Measurements from ENCODE around the gene BBX.

BBX gene

DNA sequence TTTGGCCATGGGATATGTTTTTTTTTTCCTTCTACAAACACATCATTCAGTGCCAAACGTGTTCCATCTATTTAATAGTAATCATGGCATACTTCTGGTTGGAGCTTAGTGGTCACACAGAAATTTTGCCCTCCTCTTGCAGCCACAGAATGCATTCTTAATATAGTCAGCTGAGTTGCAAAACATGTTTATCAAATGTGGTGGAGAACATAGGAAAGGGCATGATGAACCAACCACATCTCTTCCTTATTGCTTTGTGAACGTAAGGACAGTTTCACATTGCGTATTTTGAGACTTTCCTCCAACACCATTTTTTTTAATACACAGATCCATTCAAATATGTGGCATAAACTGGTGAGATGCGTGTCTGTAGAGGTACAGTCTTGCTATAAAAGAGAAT is 106.8 kb downstream of the BBX start:
- no peak for DNase-seq
- Histone ChIP-seq H3K27ac (ENCODE audit: low read length) (no peak overlapping the region), H3K4me3 (ENCODE audit: low read depth in 1 of 2, low read length in 2 of 2) (no peak overlapping the region), H3K4me2 (ENCODE audit: insufficient read depth, low read length) (no peak overlapping the region), H3K9ac (ENCODE audit: low read depth, low read length) (no peak overlapping the region), H4K20me1 (ENCODE audit: insufficient read depth, low read length) (0 out of 2 replicates have a peak, but pooled peaks cover 10% of the 10 kb centered on the region), H3K9me3 (ENCODE audit: insufficient read depth, low read length, severe bottlenecking) (no peaks in the 10 kb centered on the region), H3K79me2 (ENCODE audit: insufficient read depth, low read length) (peaks cover 21% of the 10 kb centered on the region; the same call in 1 of the 2 replicates), H3K4me1 (ENCODE audit: insufficient read depth, low read length) (peaks cover 9% of the 10 kb centered on the region), H2AFZ (ENCODE audit: low read depth, low read length) (no peak overlapping the region), H3K36me3 (ENCODE audit: insufficient read depth, low read length) (no peaks in the 10 kb centered on the region), H3K27me3 (ENCODE audit: insufficient read depth, low read length, poor library complexity) (no peaks in the 10 kb centered on the region)
- TF ChIP-seq, protein P1, sequence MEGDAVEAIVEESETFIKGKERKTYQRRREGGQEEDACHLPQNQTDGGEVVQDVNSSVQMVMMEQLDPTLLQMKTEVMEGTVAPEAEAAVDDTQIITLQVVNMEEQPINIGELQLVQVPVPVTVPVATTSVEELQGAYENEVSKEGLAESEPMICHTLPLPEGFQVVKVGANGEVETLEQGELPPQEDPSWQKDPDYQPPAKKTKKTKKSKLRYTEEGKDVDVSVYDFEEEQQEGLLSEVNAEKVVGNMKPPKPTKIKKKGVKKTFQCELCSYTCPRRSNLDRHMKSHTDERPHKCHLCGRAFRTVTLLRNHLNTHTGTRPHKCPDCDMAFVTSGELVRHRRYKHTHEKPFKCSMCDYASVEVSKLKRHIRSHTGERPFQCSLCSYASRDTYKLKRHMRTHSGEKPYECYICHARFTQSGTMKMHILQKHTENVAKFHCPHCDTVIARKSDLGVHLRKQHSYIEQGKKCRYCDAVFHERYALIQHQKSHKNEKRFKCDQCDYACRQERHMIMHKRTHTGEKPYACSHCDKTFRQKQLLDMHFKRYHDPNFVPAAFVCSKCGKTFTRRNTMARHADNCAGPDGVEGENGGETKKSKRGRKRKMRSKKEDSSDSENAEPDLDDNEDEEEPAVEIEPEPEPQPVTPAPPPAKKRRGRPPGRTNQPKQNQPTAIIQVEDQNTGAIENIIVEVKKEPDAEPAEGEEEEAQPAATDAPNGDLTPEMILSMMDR (IDR thresholded peaks at IDR 0.05; ENCODE audit: borderline replicate concordance, extremely low read depth, low read length, poor library complexity, severe bottlenecking): no peak
- TF ChIP-seq EZH2 (IDR thresholded peaks at IDR 0.05; ENCODE audit: borderline replicate concordance, low read depth, low read length, severe bottlenecking): no peak
- no peak for ATAC-seq (ENCODE audit: insufficient read depth, low read depth)

DNA sequence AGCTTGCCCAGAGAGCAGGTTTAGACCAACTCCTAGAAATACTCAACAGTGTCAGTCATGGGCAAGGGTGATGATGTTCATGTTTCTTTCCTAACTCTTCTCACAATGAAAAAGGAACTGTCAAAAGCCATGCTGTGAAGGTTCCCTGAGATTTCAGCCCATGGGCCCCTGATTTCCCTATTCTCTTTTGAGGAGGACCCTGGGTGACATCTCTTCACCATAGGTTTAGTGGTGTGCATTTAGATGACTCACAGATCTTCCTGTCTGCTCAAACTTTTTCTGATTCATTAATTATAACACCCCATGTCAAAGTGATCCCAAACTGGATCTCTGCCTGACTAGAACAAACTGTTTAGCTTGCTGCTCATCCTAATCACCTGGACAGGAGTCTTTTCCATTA is 108.0 kb downstream of the BBX start:
- no peaks in the 10 kb centered on the region for H3K9me3 ChIP-seq (ENCODE audit: insufficient read depth, low read length, severe bottlenecking)
- DNase-seq (no peak), ATAC-seq (ENCODE audit: insufficient read depth, low read depth) (no peak)
- TF ChIP-seq, protein P1 (IDR thresholded peaks at IDR 0.05; ENCODE audit: borderline replicate concordance, extremely low read depth, low read length, poor library complexity, severe bottlenecking): no peak
- TF ChIP-seq EZH2 (IDR thresholded peaks at IDR 0.05; ENCODE audit: borderline replicate concordance, low read depth, low read length, severe bottlenecking): no peak
- no peak overlapping the region for H3K9ac ChIP-seq (ENCODE audit: low read depth, low read length)
- H3K36me3 ChIP-seq (ENCODE audit: insufficient read depth, low read length): no peaks in the 10 kb centered on the region
- H3K27me3 ChIP-seq (ENCODE audit: insufficient read depth, low read length, poor library complexity): no peaks in the 10 kb centered on the region
- peaks cover 21% of the 10 kb centered on the region; the same call in 1 of the 2 replicates for H3K79me2 ChIP-seq (ENCODE audit: insufficient read depth, low read length)
- H3K4me3 ChIP-seq (ENCODE audit: low read depth in 1 of 2, low read length in 2 of 2): no peak overlapping the region
- H3K4me1 ChIP-seq (ENCODE audit: insufficient read depth, low read length): peaks cover 9% of the 10 kb centered on the region
- H3K4me2 ChIP-seq (ENCODE audit: insufficient read depth, low read length): no peak overlapping the region
- H4K20me1 ChIP-seq (ENCODE audit: insufficient read depth, low read length): 0 out of 2 replicates have a peak, but pooled peaks cover 10% of the 10 kb centered on the region
- no peak overlapping the region for H3K27ac ChIP-seq (ENCODE audit: low read length)
- no peak overlapping the region for H2AFZ ChIP-seq (ENCODE audit: low read depth, low read length)

DNA sequence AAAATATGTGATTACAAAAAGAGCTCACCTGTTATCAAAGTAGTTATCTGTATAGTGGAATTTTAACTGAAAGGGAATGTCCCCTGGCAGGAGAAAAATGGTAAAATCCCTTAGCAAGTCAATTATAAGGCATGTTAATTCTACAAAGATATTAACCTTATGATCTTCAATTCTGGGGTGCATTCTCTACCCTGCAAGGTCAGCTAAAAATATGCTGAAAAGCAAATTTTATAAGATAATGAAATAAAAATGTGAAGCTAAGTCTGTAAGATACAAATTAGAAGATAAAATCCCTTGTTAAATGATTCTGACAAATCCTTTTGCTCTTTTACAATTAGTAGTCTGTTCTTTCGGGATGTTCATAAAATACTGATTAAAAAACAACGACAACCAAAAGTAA is 109.8 kb downstream of the BBX start:
- ATAC-seq (ENCODE audit: insufficient read depth, low read depth) (no peak), DNase-seq (no peak)
- no peaks in the 10 kb centered on the region for H3K36me3 ChIP-seq (ENCODE audit: insufficient read depth, low read length)
- no peak overlapping the region for H3K4me2 ChIP-seq (ENCODE audit: insufficient read depth, low read length)
- H3K4me3 ChIP-seq (ENCODE audit: low read depth in 1 of 2, low read length in 2 of 2): no peak overlapping the region
- no peak overlapping the region for H3K9ac ChIP-seq (ENCODE audit: low read depth, low read length)
- H3K27me3 ChIP-seq (ENCODE audit: insufficient read depth, low read length, poor library complexity): no peaks in the 10 kb centered on the region
- no peaks in the 10 kb centered on the region for H3K9me3 ChIP-seq (ENCODE audit: insufficient read depth, low read length, severe bottlenecking)
- TF ChIP-seq, protein P1 (IDR thresholded peaks at IDR 0.05; ENCODE audit: borderline replicate concordance, extremely low read depth, low read length, poor library complexity, severe bottlenecking): no peak
- no peak for TF ChIP-seq EZH2 (IDR thresholded peaks at IDR 0.05; ENCODE audit: borderline replicate concordance, low read depth, low read length, severe bottlenecking)
- no peak overlapping the region for H2AFZ ChIP-seq (ENCODE audit: low read depth, low read length)
- no peak overlapping the region for H3K27ac ChIP-seq (ENCODE audit: low read length)
- peaks cover 16% of the 10 kb centered on the region; the same call in 1 of the 2 replicates for H3K79me2 ChIP-seq (ENCODE audit: insufficient read depth, low read length)
- peaks cover 9% of the 10 kb centered on the region for H3K4me1 ChIP-seq (ENCODE audit: insufficient read depth, low read length)
- 0 out of 2 replicates have a peak, but pooled peaks cover 10% of the 10 kb centered on the region for H4K20me1 ChIP-seq (ENCODE audit: insufficient read depth, low read length)

All from DND-41 (cell line).